ENCODE measurements around the gene AHNAK. TPM values are rescaled to one million over a fixed set of nuclear protein-coding genes. Genes with fewer than 3 reads are reported as not detected.

Gene AHNAK
- total and polyA plus RNA-seq, 2 of the 8 experiments (the other 6 are each of a cell fraction or from before 2014, with no cell fraction given), result 2.0 to 5.8 TPM

DNA sequence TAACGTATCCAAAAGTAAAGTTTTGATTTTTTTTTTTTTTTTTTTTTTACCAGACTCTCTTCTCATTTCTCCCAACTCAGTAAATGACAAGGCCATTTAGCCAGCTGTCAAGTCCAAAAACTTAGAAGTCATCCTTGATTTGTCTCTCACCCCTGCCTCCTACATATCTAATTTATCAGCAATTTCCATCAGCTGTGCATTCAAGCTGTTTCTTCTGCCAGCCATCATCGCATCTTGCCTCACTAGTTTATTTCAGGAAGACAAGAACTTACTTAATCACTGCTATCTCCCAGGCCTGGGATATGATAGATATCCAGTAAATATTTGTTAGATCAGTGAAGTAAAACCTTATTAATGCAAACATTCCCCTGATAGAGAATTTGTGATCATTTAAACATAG is 80.2 kb downstream of the AHNAK start (continued):
- TF ChIP-seq SP2 (IDR thresholded peaks at IDR 0.05; ENCODE audit: low read length) (no peak), JUND (IDR thresholded peaks at IDR 0.05; ENCODE audit: low read length) (no peak), SIN3A (conservative IDR thresholded peaks at IDR 0.05 in 1 of 2, IDR thresholded peaks at IDR 0.05 in 1 of 2; ENCODE audit: low read depth in 1 of 2, low read length in 2 of 2) (no peak), SIX5 (IDR thresholded peaks at IDR 0.05; ENCODE audit: low read depth, low read length) (no peak), POLR2A (IDR thresholded peaks at IDR 0.05; ENCODE audit: control extremely low read depth in 1 of 2, low read depth in 2 of 2, low read length in 2 of 2) (no peak)
- TF ChIP-seq, protein P1, sequence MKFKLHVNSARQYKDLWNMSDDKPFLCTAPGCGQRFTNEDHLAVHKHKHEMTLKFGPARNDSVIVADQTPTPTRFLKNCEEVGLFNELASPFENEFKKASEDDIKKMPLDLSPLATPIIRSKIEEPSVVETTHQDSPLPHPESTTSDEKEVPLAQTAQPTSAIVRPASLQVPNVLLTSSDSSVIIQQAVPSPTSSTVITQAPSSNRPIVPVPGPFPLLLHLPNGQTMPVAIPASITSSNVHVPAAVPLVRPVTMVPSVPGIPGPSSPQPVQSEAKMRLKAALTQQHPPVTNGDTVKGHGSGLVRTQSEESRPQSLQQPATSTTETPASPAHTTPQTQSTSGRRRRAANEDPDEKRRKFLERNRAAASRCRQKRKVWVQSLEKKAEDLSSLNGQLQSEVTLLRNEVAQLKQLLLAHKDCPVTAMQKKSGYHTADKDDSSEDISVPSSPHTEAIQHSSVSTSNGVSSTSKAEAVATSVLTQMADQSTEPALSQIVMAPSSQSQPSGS (IDR thresholded peaks at IDR 0.05; ENCODE audit: low read length), result no peak
